Measurements from ENCODE around the gene ELP1.
"Not testable (repeated sequence)": the region's sequence is repeated elsewhere in the genome, so short reads cannot be mapped to it uniquely, and the experiment has no call there.

DNA sequence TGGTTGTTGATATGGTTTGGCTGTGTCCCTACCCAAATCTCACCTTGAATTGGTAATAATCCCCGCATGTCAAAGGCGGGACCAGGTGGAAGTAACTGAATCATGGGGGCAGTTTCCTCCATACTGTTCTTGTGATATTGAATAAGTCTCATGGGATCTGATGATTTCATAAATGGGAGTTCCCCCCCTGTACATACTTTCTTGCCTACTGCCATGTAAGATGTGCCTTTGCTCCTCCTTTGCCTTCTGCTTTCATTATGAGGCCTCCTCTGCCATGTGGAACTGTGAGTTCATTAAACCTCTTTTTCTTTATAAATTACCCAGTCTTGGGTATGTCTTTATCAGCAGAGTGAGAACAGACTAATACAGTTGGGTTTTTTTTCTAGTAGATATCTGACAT is 37.5 kb upstream of the ELP1 start:
- TF ChIP-seq POLR2A (IDR thresholded peaks at IDR 0.05) = not testable (repeated sequence)
- TF ChIP-seq, protein P1, sequence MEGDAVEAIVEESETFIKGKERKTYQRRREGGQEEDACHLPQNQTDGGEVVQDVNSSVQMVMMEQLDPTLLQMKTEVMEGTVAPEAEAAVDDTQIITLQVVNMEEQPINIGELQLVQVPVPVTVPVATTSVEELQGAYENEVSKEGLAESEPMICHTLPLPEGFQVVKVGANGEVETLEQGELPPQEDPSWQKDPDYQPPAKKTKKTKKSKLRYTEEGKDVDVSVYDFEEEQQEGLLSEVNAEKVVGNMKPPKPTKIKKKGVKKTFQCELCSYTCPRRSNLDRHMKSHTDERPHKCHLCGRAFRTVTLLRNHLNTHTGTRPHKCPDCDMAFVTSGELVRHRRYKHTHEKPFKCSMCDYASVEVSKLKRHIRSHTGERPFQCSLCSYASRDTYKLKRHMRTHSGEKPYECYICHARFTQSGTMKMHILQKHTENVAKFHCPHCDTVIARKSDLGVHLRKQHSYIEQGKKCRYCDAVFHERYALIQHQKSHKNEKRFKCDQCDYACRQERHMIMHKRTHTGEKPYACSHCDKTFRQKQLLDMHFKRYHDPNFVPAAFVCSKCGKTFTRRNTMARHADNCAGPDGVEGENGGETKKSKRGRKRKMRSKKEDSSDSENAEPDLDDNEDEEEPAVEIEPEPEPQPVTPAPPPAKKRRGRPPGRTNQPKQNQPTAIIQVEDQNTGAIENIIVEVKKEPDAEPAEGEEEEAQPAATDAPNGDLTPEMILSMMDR (IDR thresholded peaks at IDR 0.05) = not testable (repeated sequence)
